ENCODE measurements around the gene C4orf17.
A peak's percentile ranks its signal among the peaks of the same experiment; 100 is the strongest.
"Not testable (repeated sequence)": the region's sequence is repeated elsewhere in the genome, so short reads cannot be mapped to it uniquely, and the experiment has no call there.

Gene C4orf17

GRCh38 chr4:99510721-99511120 lies at the start of gene C4orf17:
Gene C4orf17, plus strand, starts transcription at chr4:99511021. Its CDS starts 2,061 bp downstream, at chr4:99513082.
- H3K27ac Mint-ChIP-seq: no peak within 1 kb of the TSS
- H3K4me3 Mint-ChIP-seq: no peak within 1 kb of the TSS
- H3K36me3 Mint-ChIP-seq: no peaks in the 10 kb centered on the region

DNA sequence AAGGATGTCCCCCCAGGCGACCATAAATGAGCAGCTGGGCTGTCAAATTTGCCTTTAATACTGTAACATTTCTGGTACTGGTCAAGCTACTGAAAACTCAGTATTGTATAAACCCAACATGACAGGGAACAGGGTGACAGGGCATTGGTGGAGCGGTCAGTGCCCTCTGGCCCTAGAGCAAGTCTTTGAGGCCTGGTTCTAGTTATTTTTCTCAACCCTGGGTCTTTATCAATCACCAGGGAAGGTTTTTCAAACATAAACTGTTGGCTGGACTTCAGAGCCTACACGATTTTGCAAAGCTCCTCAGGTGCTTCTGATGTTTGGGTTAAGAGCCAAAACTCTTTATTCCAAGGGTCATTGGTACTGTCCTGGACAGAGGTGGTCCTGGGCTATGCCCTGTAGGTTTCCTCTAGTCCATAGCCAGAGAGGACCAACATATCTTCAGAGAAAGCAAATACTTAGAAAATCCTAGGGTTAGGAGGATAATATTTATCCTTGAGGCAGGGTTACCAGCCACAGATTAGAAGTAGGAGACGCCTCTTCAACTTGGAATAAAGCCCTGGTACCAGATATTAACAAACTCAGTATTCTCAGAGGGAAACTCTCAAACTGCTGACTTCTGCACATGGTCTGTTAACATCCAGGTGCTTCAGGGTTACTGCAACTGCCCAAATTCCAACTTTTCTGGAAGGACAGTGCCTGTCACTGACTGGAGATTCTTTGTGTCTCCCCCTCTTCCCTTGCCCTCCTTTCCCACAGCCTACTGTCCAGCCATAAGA lies 49.0 kb upstream of the C4orf17 start:
- no peaks in the 10 kb centered on the region for H3K36me3 Mint-ChIP-seq
- peaks cover 3% of the 10 kb centered on the region for H3K27me3 Mint-ChIP-seq
- no peak overlapping the region for H3K27ac Mint-ChIP-seq
- H3K4me1 Mint-ChIP-seq (ENCODE audit: low read depth): peaks cover 1% of the 10 kb centered on the region
- no peak overlapping the region for H3K4me3 Mint-ChIP-seq
- H3K9me3 Mint-ChIP-seq (ENCODE audit: low read depth): no peaks in the 10 kb centered on the region

More at GRCh38 chr4:99510721-99511120, at the start of gene C4orf17:
- Mint-ChIP-seq H3K9me3 (ENCODE audit: low read depth) (no peaks in the 10 kb centered on the region), H3K4me1 (ENCODE audit: low read depth) (peaks cover 40% of the 10 kb centered on the region), H3K27me3 (no peaks in the 10 kb centered on the region)

GRCh38 chr4:99462875-99463464 lies 47.9 kb upstream of the C4orf17 start:
- no peaks in the 10 kb centered on the region for H3K36me3 Mint-ChIP-seq
- no peaks in the 10 kb centered on the region for H3K9me3 Mint-ChIP-seq (ENCODE audit: low read depth)
- no peak overlapping the region for H3K4me3 Mint-ChIP-seq
- peaks cover 1% of the 10 kb centered on the region for H3K4me1 Mint-ChIP-seq (ENCODE audit: low read depth)
- H3K27ac Mint-ChIP-seq: no peak overlapping the region
- peaks cover 3% of the 10 kb centered on the region for H3K27me3 Mint-ChIP-seq

- Mint-ChIP-seq H3K27me3 (peaks cover 3% of the 10 kb centered on the region), H3K4me3 (no peak overlapping the region), H3K4me1 (ENCODE audit: low read depth) (peaks cover 1% of the 10 kb centered on the region), H3K27ac (no peak overlapping the region), H3K9me3 (ENCODE audit: low read depth) (no peaks in the 10 kb centered on the region), H3K36me3 (no peaks in the 10 kb centered on the region)
Measured at GRCh38 chr4:99463566-99463965, 47.3 kb upstream of the C4orf17 start.

DNA sequence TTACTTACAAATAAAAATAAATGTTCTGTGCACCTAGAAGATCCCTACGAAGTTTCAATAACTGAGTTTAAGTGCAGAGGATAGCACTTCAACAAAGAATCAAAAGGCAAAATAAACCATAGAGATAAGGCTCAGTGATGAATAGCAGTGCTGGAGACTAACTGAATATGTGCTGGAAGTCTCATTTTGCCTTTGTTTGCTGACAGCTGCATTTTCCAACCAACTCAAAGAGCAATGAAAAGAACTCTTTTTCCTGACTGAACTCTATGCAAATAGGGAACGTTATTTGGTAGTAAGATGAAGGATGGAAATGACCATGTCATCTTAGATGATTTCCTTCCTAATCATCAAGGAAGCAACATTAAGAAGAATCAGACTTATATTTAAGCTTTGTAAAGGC lies 42.9 kb upstream of the C4orf17 start:
- peaks cover 1% of the 10 kb centered on the region for H3K4me1 Mint-ChIP-seq (ENCODE audit: low read depth)
- H3K27me3 Mint-ChIP-seq: peaks cover 1% of the 10 kb centered on the region
- no peak overlapping the region for H3K27ac Mint-ChIP-seq
- H3K9me3 Mint-ChIP-seq (ENCODE audit: low read depth): no peaks in the 10 kb centered on the region
- H3K36me3 Mint-ChIP-seq: no peaks in the 10 kb centered on the region
- no peak overlapping the region for H3K4me3 Mint-ChIP-seq

GRCh38 chr4:99468889-99469288 lies 41.9 kb upstream of the C4orf17 start:
- no peak overlapping the region for H3K4me3 Mint-ChIP-seq
- H3K4me1 Mint-ChIP-seq (ENCODE audit: low read depth): no peaks in the 10 kb centered on the region
- H3K36me3 Mint-ChIP-seq: no peaks in the 10 kb centered on the region
- H3K27ac Mint-ChIP-seq: no peak overlapping the region
- no peaks in the 10 kb centered on the region for H3K9me3 Mint-ChIP-seq (ENCODE audit: low read depth)
- H3K27me3 Mint-ChIP-seq: peaks cover 1% of the 10 kb centered on the region

- no peak overlapping the region for H3K27ac Mint-ChIP-seq
- no peaks in the 10 kb centered on the region for H3K36me3 Mint-ChIP-seq
- H3K4me1 Mint-ChIP-seq (ENCODE audit: low read depth): no peaks in the 10 kb centered on the region
- H3K27me3 Mint-ChIP-seq: no peaks in the 10 kb centered on the region
- H3K4me3 Mint-ChIP-seq: no peak overlapping the region
- no peaks in the 10 kb centered on the region for H3K9me3 Mint-ChIP-seq (ENCODE audit: low read depth)
Measured at GRCh38 chr4:99471349-99471748, 39.5 kb upstream of the C4orf17 start.

DNA sequence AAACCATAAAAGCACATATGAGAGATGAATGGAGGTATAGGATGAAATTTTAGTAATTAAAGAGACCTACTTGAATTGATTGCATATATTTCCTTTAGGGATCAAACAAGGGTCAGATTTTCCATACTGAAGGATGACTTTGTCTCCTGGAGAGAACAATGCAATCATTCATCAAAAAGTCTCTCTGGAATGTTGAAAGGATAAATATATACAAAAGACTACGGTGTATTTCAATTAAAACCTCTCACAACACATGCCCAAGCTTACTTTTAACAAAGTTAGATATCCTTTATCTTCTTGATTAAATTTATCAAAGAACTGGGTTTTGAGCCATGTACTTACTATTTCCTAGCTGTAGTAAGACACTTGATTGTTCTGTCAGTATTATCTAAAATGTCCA lies 38.9 kb upstream of the C4orf17 start:
- H3K4me1 Mint-ChIP-seq (ENCODE audit: low read depth): no peaks in the 10 kb centered on the region
- H3K36me3 Mint-ChIP-seq: no peaks in the 10 kb centered on the region
- no peak overlapping the region for H3K27ac Mint-ChIP-seq

GRCh38 chr4:99473131-99473530 lies 37.7 kb upstream of the C4orf17 start:
- Mint-ChIP-seq H3K27ac (no peak overlapping the region), H3K36me3 (no peaks in the 10 kb centered on the region), H3K4me1 (ENCODE audit: low read depth) (no peaks in the 10 kb centered on the region), H3K27me3 (no peaks in the 10 kb centered on the region), H3K4me3 (no peak overlapping the region), H3K9me3 (ENCODE audit: low read depth) (no peaks in the 10 kb centered on the region)

More for the DNA sequence above, 38.9 kb upstream of the C4orf17 start:
- Mint-ChIP-seq H3K4me3 (no peak overlapping the region), H3K9me3 (ENCODE audit: low read depth) (no peaks in the 10 kb centered on the region), H3K27me3 (no peaks in the 10 kb centered on the region)

GRCh38 chr4:99483636-99484035 lies 27.2 kb upstream of the C4orf17 start:
- Mint-ChIP-seq H3K27ac (no peak overlapping the region), H3K4me1 (ENCODE audit: low read depth) (no peaks in the 10 kb centered on the region), H3K9me3 (ENCODE audit: low read depth) (peaks cover 27% of the 10 kb centered on the region), H3K4me3 (no peak overlapping the region), H3K27me3 (no peaks in the 10 kb centered on the region), H3K36me3 (peaks cover 18% of the 10 kb centered on the region)

GRCh38 chr4:99485212-99485611 lies 25.6 kb upstream of the C4orf17 start:
- H3K9me3 Mint-ChIP-seq (ENCODE audit: low read depth): peaks cover 35% of the 10 kb centered on the region
- no peaks in the 10 kb centered on the region for H3K4me1 Mint-ChIP-seq (ENCODE audit: low read depth)
- no peaks in the 10 kb centered on the region for H3K27me3 Mint-ChIP-seq
- peaks cover 23% of the 10 kb centered on the region for H3K36me3 Mint-ChIP-seq
- H3K27ac Mint-ChIP-seq: no peak overlapping the region
- H3K4me3 Mint-ChIP-seq: no peak overlapping the region

DNA sequence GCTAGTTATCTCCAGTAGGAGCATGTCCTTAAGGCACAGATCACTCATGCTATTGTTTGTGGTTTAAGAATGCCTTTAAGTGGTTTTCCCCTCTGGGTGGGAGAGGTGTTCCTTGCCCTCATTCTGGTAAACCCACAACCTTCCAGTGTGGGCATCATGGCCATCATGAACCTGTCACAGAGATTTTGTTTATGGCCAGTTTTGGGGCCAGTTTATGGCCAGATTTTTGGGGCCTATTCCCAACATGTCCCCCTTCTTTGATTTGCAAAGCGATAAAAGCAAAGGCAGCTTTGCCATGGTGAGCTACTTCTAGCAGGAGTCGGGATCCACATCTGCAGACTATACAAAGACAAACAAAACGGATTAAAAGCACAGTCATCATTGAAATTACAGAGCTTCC lies 24.2 kb upstream of the C4orf17 start:
- not testable (repeated sequence) for H3K4me3 Mint-ChIP-seq; H3K4me1 Mint-ChIP-seq (ENCODE audit: low read depth); H3K27ac Mint-ChIP-seq; H3K27me3 Mint-ChIP-seq
- peaks cover 23% of the 10 kb centered on the region for H3K36me3 Mint-ChIP-seq
- H3K9me3 Mint-ChIP-seq (ENCODE audit: low read depth): peaks cover 35% of the 10 kb centered on the region

DNA sequence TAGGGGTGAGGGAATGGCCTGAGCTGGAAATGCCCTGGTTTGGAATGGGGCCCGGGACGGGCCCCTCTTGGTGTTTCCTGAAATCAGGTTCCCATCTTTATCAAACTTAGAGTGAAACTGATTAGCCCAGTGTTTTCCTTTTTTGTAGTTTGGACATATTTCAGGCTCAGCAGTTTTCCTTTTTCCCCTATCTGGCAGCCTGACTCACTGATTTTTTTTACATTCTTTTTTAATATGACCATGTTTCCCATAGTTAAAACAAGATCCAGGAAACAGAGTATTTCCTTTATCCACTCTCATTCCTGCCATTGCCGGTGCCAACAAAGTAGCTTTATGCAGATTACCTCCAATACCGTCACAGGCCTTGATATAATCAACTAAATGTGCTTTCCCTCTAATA lies 20.5 kb upstream of the C4orf17 start:
- no peaks in the 10 kb centered on the region for H3K4me1 Mint-ChIP-seq (ENCODE audit: low read depth)
- H3K9me3 Mint-ChIP-seq (ENCODE audit: low read depth): peaks cover 29% of the 10 kb centered on the region
- no peak overlapping the region for H3K27ac Mint-ChIP-seq
- H3K36me3 Mint-ChIP-seq: peaks cover 26% of the 10 kb centered on the region
- H3K27me3 Mint-ChIP-seq: no peaks in the 10 kb centered on the region
- H3K4me3 Mint-ChIP-seq: no peak overlapping the region

DNA sequence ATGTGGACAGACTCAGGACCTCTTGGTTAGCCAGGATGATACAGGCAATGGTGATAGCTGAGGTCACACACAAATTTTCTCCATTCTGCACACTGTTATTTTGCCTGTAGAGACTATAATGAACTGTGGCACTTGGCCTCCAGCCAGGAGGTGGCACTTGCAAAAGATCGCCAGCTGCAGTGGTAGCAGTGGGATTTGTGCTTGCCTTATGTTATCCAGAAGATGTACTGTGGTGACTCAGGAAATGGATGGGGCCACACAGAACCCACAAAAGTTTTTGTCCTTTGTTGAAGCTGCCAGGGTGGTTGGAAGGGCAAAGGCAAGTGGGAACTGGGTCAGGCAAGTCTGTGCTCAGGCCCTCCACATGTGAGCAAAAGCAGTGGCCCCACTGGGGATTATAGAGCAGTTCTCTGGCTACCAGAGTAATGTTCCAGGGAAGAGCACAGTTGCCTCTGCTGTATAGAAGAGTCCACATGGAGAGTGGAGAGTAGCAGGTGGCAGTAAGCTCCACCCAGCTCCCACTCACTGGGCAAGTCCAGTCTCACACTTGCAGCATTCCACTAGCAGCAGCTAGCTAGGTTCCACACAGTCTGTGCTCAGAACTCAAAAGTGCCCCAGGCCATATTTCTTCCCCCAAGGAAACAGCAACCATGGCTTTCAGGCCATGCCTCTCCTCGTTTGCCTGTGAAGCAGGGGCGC lies 5.9 kb upstream of the C4orf17 start:
- H3K9me3 Mint-ChIP-seq (ENCODE audit: low read depth): no peaks in the 10 kb centered on the region
- peaks cover 3% of the 10 kb centered on the region for H3K36me3 Mint-ChIP-seq
- H3K27me3 Mint-ChIP-seq: no peaks in the 10 kb centered on the region
- no peak overlapping the region for H3K4me3 Mint-ChIP-seq
- H3K4me1 Mint-ChIP-seq (ENCODE audit: low read depth): peaks cover 57% of the 10 kb centered on the region
- no peak overlapping the region for H3K27ac Mint-ChIP-seq

GRCh38 chr4:99506781-99507180 lies 4.0 kb upstream of the C4orf17 start:
- peak overlapping the region; percentile 84 for H3K27ac Mint-ChIP-seq

More at GRCh38 chr4:99506781-99507180, 4.0 kb upstream of the C4orf17 start:
- H3K36me3 Mint-ChIP-seq: peaks cover 3% of the 10 kb centered on the region
- peak overlapping the region; percentile 46 for H3K4me3 Mint-ChIP-seq
- H3K4me1 Mint-ChIP-seq (ENCODE audit: low read depth): peaks cover 57% of the 10 kb centered on the region
- H3K27me3 Mint-ChIP-seq: no peaks in the 10 kb centered on the region
- no peaks in the 10 kb centered on the region for H3K9me3 Mint-ChIP-seq (ENCODE audit: low read depth)

All from activated naive CD8-positive, alpha-beta T cell (primary cell).